ENCODE results near the gene SEMA3E.

DNA sequence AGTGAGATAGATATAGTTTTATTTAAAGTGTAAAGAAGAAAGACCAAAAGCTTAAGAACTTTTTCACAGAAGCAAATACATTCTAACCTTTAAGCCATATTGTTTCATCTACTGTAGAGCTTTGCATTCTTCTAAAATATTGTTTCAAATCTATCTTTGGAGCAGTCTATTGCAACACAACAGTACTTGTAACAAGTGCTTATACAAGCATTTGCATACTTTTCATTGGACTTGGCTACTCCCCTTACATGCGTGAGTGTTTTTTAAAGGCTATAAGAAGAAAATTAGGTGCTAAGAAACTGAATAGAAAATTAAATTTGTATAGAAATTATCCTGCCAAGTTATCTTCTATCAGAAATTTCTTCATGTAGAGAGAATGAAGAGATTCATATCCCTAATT, 45.3 kb downstream of the SEMA3E start:
- TF ChIP-seq POLR2AphosphoS5 (IDR thresholded peaks at IDR 0.05; ENCODE audit: low read depth, low read length): no peak
- TF ChIP-seq, protein P1, sequence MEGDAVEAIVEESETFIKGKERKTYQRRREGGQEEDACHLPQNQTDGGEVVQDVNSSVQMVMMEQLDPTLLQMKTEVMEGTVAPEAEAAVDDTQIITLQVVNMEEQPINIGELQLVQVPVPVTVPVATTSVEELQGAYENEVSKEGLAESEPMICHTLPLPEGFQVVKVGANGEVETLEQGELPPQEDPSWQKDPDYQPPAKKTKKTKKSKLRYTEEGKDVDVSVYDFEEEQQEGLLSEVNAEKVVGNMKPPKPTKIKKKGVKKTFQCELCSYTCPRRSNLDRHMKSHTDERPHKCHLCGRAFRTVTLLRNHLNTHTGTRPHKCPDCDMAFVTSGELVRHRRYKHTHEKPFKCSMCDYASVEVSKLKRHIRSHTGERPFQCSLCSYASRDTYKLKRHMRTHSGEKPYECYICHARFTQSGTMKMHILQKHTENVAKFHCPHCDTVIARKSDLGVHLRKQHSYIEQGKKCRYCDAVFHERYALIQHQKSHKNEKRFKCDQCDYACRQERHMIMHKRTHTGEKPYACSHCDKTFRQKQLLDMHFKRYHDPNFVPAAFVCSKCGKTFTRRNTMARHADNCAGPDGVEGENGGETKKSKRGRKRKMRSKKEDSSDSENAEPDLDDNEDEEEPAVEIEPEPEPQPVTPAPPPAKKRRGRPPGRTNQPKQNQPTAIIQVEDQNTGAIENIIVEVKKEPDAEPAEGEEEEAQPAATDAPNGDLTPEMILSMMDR (IDR thresholded peaks at IDR 0.05): no peak
- TF ChIP-seq REST (IDR thresholded peaks at IDR 0.05; ENCODE audit: insufficient read depth in 1 of 2, low read depth in 2 of 2, low read length in 1 of 2): no peak
- no peak for TF ChIP-seq SIN3A (IDR thresholded peaks at IDR 0.05; ENCODE audit: borderline replicate concordance, insufficient read depth, low read depth, low read length)

Measured in Panc1 (cell line).